Measurements from ENCODE around the gene ADAMTSL1. TPM values are rescaled to one million over a fixed set of nuclear protein-coding genes. Genes with fewer than 3 reads are reported as not detected.

Gene ADAMTSL1
- total and polyA plus RNA-seq, 2 of the 13 experiments (the other 11 are each of a cell fraction or from before 2014, with no cell fraction given) = not detected

- TF ChIP-seq ZNF598 (CRISPR knock-in tag; IDR thresholded peaks at IDR 0.05; ENCODE audit: borderline replicate concordance) (no peak), ZNF703 (CRISPR knock-in tag; IDR thresholded peaks at IDR 0.05; ENCODE audit: borderline replicate concordance) (no peak), PRDM10 (CRISPR knock-in tag; IDR thresholded peaks at IDR 0.05; ENCODE audit: low read depth) (no peak), ZNF124 (CRISPR knock-in tag; IDR thresholded peaks at IDR 0.05) (no peak), DR1 (CRISPR knock-in tag; IDR thresholded peaks at IDR 0.05) (no peak), ZBTB33 (CRISPR knock-in tag; IDR thresholded peaks at IDR 0.05) (no peak), ZNF205 (CRISPR knock-in tag; IDR thresholded peaks at IDR 0.05) (no peak), IKZF1 (IDR thresholded peaks at IDR 0.05) (no peak)
- TF ChIP-seq, protein P1, sequence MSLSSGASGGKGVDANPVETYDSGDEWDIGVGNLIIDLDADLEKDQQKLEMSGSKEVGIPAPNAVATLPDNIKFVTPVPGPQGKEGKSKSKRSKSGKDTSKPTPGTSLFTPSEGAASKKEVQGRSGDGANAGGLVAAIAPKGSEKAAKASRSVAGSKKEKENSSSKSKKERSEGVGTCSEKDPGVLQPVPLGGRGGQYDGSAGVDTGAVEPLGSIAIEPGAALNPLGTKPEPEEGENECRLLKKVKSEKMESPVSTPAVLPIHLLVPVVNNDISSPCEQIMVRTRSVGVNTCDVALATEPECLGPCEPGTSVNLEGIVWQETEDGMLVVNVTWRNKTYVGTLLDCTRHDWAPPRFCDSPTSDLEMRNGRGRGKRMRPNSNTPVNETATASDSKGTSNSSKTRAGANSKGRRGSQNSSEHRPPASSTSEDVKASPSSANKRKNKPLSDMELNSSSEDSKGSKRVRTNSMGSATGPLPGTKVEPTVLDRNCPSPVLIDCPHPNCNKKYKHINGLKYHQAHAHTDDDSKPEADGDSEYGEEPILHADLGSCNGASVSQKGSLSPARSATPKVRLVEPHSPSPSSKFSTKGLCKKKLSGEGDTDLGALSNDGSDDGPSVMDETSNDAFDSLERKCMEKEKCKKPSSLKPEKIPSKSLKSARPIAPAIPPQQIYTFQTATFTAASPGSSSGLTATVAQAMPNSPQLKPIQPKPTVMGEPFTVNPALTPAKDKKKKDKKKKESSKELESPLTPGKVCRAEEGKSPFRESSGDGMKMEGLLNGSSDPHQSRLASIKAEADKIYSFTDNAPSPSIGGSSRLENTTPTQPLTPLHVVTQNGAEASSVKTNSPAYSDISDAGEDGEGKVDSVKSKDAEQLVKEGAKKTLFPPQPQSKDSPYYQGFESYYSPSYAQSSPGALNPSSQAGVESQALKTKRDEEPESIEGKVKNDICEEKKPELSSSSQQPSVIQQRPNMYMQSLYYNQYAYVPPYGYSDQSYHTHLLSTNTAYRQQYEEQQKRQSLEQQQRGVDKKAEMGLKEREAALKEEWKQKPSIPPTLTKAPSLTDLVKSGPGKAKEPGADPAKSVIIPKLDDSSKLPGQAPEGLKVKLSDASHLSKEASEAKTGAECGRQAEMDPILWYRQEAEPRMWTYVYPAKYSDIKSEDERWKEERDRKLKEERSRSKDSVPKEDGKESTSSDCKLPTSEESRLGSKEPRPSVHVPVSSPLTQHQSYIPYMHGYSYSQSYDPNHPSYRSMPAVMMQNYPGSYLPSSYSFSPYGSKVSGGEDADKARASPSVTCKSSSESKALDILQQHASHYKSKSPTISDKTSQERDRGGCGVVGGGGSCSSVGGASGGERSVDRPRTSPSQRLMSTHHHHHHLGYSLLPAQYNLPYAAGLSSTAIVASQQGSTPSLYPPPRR (CRISPR knock-in tag; IDR thresholded peaks at IDR 0.05; ENCODE audit: borderline replicate concordance) = no peak
- TF ChIP-seq, protein P2, sequence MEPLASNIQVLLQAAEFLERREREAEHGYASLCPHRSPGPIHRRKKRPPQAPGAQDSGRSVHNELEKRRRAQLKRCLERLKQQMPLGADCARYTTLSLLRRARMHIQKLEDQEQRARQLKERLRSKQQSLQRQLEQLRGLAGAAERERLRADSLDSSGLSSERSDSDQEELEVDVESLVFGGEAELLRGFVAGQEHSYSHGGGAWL (CRISPR knock-in tag; IDR thresholded peaks at IDR 0.05) = no peak
- TF ChIP-seq, protein P3, sequence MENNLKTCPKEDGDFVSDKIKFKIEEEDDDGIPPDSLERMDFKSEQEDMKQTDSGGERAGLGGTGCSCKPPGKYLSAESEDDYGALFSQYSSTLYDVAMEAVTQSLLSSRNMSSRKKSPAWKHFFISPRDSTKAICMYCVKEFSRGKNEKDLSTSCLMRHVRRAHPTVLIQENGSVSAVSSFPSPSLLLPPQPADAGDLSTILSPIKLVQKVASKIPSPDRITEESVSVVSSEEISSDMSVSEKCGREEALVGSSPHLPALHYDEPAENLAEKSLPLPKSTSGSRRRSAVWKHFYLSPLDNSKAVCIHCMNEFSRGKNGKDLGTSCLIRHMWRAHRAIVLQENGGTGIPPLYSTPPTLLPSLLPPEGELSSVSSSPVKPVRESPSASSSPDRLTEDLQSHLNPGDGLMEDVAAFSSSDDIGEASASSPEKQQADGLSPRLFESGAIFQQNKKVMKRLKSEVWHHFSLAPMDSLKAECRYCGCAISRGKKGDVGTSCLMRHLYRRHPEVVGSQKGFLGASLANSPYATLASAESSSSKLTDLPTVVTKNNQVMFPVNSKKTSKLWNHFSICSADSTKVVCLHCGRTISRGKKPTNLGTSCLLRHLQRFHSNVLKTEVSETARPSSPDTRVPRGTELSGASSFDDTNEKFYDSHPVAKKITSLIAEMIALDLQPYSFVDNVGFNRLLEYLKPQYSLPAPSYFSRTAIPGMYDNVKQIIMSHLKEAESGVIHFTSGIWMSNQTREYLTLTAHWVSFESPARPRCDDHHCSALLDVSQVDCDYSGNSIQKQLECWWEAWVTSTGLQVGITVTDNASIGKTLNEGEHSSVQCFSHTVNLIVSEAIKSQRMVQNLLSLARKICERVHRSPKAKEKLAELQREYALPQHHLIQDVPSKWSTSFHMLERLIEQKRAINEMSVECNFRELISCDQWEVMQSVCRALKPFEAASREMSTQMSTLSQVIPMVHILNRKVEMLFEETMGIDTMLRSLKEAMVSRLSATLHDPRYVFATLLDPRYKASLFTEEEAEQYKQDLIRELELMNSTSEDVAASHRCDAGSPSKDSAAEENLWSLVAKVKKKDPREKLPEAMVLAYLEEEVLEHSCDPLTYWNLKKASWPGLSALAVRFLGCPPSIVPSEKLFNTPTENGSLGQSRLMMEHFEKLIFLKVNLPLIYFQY (CRISPR knock-in tag; IDR thresholded peaks at IDR 0.05; ENCODE audit: borderline replicate concordance) = no peak
These were observed 1.1 kb upstream of the ADAMTSL1 start (continued) for GRCh38 chr9:18472841-18473251.

Measured in HepG2 (cell line).